GM18867 (cell line): ENCODE measurements around the gene SUGP2.

Source experiments
- ATAC-seq: cut with Tn5 transposase; IDR thresholded peaks from one replicate; pipeline ENCODE4 v1.9.1; 2021; ENCODE audit warnings: mild to moderate bottlenecking, moderate library complexity; ENCODE audit not compliant: unreplicated experiment

The SUGP2 gene

GRCh38 chr19:19059837-19060611 is 26.7 kb upstream of the SUGP2 start:
- ATAC-seq: no peak

- no peak for ATAC-seq
These were observed 25.9 kb upstream of the SUGP2 start for GRCh38 chr19:19059018-19059836.

GRCh38 chr19:19057720-19058119 is 24.4 kb upstream of the SUGP2 start:
- ATAC-seq: no peak

GRCh38 chr19:19057317-19057716 is 24.0 kb upstream of the SUGP2 start:
- no peak for ATAC-seq

GRCh38 chr19:19056636-19057275 is 23.4 kb upstream of the SUGP2 start:
- no peak for ATAC-seq

- no peak for ATAC-seq
These were observed 22.4 kb upstream of the SUGP2 start for GRCh38 chr19:19055701-19056100.

GRCh38 chr19:19054939-19055440 is 21.7 kb upstream of the SUGP2 start:
- ATAC-seq: no peak

GRCh38 chr19:19054315-19054938 is 21.1 kb upstream of the SUGP2 start:
- ATAC-seq: no peak

- no peak for ATAC-seq
These were observed 20.4 kb upstream of the SUGP2 start for GRCh38 chr19:19053508-19054314.

- no peak for ATAC-seq
These were observed 19.6 kb upstream of the SUGP2 start for GRCh38 chr19:19052921-19053320.

- no peak for ATAC-seq
These were observed 18.3 kb upstream of the SUGP2 start for GRCh38 chr19:19051478-19052213.

GRCh38 chr19:19050731-19051130 is 17.4 kb upstream of the SUGP2 start:
- no peak for ATAC-seq

GRCh38 chr19:19050104-19050503 is 16.8 kb upstream of the SUGP2 start:
- no peak for ATAC-seq

GRCh38 chr19:19049406-19049805 is 16.1 kb upstream of the SUGP2 start:
- no peak for ATAC-seq

- no peak for ATAC-seq
These were observed 10.6 kb upstream of the SUGP2 start for GRCh38 chr19:19043881-19044280.

GRCh38 chr19:19043481-19043880 is 10.2 kb upstream of the SUGP2 start:
- ATAC-seq: no peak

- no peak for ATAC-seq
These were observed 9.5 kb upstream of the SUGP2 start for GRCh38 chr19:19042732-19043280.

- ATAC-seq: no peak
These were observed 7.1 kb upstream of the SUGP2 start for GRCh38 chr19:19040417-19040816.

- no peak for ATAC-seq
These were observed 6.6 kb upstream of the SUGP2 start for GRCh38 chr19:19039901-19040300.
